Hepatocyte (in vitro differentiated cells): ENCODE measurements around the gene PGAP1.

Source experiments
- EZH2 ChIP-seq: fragments of 200-600 bp; sonication (generic); IDR thresholded peaks from 2 replicates; pipeline ENCODE4 v1.6.1; 2016; ENCODE audit warnings: antibody characterized with exemption, mild to moderate bottlenecking, borderline replicate concordance
- TF ChIP-seq, protein P1 (sequence below): fragments of 200-600 bp; sonication (generic); IDR thresholded peaks from 2 replicates; pipeline ENCODE4 v1.5.1; 2016; ENCODE audit warnings: antibody characterized with exemption, mild to moderate bottlenecking; ENCODE audit not compliant: poor library complexity

DNA sequence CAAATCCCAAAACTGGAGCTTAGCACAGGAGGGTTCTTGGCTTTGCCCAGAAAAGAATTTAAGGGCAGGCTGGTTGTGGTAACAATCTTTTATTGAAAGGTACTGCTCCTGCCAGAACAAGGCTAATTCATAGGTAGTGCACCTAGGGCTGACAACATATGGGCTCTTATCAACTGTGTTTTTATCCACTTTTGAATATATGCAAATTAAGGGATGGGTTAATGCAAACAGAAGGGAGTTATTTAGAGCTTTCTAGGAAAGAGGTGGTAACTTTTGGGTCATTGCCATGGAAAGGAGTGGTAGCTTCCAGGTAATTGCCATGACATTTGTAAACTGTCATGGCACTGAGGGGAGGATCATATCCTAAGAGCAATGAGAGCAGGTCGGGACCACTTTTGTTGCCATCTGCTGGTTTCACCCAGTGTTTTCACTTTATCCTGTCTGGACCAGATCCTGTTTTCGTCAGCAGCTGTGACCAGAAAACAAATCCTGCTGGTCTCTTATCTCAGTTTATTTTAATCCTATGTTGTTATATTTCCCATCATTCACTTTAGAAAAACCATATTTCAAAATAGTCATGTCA lies 118.3 kb downstream of the PGAP1 start:
- TF ChIP-seq, protein P1, sequence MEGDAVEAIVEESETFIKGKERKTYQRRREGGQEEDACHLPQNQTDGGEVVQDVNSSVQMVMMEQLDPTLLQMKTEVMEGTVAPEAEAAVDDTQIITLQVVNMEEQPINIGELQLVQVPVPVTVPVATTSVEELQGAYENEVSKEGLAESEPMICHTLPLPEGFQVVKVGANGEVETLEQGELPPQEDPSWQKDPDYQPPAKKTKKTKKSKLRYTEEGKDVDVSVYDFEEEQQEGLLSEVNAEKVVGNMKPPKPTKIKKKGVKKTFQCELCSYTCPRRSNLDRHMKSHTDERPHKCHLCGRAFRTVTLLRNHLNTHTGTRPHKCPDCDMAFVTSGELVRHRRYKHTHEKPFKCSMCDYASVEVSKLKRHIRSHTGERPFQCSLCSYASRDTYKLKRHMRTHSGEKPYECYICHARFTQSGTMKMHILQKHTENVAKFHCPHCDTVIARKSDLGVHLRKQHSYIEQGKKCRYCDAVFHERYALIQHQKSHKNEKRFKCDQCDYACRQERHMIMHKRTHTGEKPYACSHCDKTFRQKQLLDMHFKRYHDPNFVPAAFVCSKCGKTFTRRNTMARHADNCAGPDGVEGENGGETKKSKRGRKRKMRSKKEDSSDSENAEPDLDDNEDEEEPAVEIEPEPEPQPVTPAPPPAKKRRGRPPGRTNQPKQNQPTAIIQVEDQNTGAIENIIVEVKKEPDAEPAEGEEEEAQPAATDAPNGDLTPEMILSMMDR: no peak
- no peak for TF ChIP-seq EZH2
